Psoas muscle (tissue), 8 donors: ENCODE measurements around the gene FGGY. TPM values are rescaled to one million over a fixed set of nuclear protein-coding genes. Genes with fewer than 3 reads are reported as not detected.

ENCODE experiments used
- ATAC-seq, 4 donors: fragments of 200-7000 bp; cut with Tn5 transposase; one replicate each; pipeline ENCODE4 v1.9.1; 2020; ENCODE audit warnings: moderate library complexity in 3 of 4, mild to moderate bottlenecking in 2 of 4
- DNase-seq, 2 donors: peaks; one replicate each; pipeline ENCODE4 v3.0.0-alpha.2; 2020
- H3K27ac ChIP-seq: fragments of 200-600 bp; one replicate; pipeline ENCODE4 v1.8.0; 2022
- H3K27me3 ChIP-seq, 3 donors: fragments of 200-600 bp in 1 of 3; one replicate each; pipeline versions ENCODE4 v1.6.1 to v1.8.0; 2013 to 2022; ENCODE audit warnings: low read length in 2 of 3, mild to moderate bottlenecking in 2 of 3, moderate library complexity in 1 of 3; ENCODE audit not compliant: insufficient read depth in 3 of 3
- H3K36me3 ChIP-seq, 2 donors: fragments of 200-600 bp in 1 of 2; one replicate each; pipeline versions ENCODE4 v1.6.1 to v1.8.0; 2013 to 2022; ENCODE audit warnings: low read depth in 1 of 2, mild to moderate bottlenecking in 1 of 2, moderate library complexity in 1 of 2; ENCODE audit not compliant: insufficient read depth in 1 of 2
- H3K4me1 ChIP-seq: fragments of 200-600 bp; one replicate; pipeline ENCODE4 v1.8.0; 2022
- H3K4me3 ChIP-seq: fragments of 200-600 bp; one replicate; pipeline ENCODE4 v1.8.0; 2022; ENCODE audit warnings: mild to moderate bottlenecking
- H3K9me3 ChIP-seq: fragments of 200-600 bp; one replicate; pipeline ENCODE4 v1.8.0; 2022
- WGBS, 3 donors: extraction: QIAGEN DNeasy Blood & Tissue Kit; methylation state at CpG; one replicate each; pipeline versions ENCODE4 v1.1.6 to v1.1.7; 2013; 5-methylcytosine and 5-hydroxymethylcytosine counted together
- intact Hi-C, 2 donors: fragments of 100-400 bp; cut with DNase I; formaldehyde crosslinking; loops; one replicate each; pipeline versions ENCODE4 v1.11.0 to v1.14.2; 2022
- polyA plus RNA-seq, 3 donors: library from polyadenylated mRNA; stranded (reverse); fragments of 200-250 nt; gene quantifications; one replicate each; pipeline ENCODE4 v1.2.3, GENCODE V29; 2013
- total RNA-seq, 4 donors: library from RNA; stranded (reverse); fragmentation: NEBNext Ultra II Directional in 2 of 4; extraction: Animal tissue kit (Norgen Biotek cat#: 25700) in 2 of 4; gene quantifications; one replicate each; pipeline versions ENCODE4 v1.2.1 to v1.2.4, GENCODE V29; 2021 to 2023
- TF ChIP-seq, protein P1 (sequence below): fragments of 200-600 bp; IDR thresholded peaks from one replicate; pipeline ENCODE4 v1.8.0; 2022; ENCODE audit warnings: antibody characterized with exemption
- donor health status: healthy with polysubstance abuse.
- donor health status: DM: no; HTN: no; CAD: no; lungs with moderate emphysema.
- donor health status: Bipolar disorder and iron deficiency.
- donor health status: healthy.
- donor health status: DM: yes; HTN: yes; CAD: no.
- donor health status: DM: no; HTN: no; CAD: no.
- donor health status: DM: no; HTN: no; CAD: no.
- donor health status: DM: yes; HTN: yes; CAD: no.

FGGY gene
- total and polyA plus RNA-seq, 7 donors = 11.9 to 72.2 (median 46.5) TPM

DNA sequence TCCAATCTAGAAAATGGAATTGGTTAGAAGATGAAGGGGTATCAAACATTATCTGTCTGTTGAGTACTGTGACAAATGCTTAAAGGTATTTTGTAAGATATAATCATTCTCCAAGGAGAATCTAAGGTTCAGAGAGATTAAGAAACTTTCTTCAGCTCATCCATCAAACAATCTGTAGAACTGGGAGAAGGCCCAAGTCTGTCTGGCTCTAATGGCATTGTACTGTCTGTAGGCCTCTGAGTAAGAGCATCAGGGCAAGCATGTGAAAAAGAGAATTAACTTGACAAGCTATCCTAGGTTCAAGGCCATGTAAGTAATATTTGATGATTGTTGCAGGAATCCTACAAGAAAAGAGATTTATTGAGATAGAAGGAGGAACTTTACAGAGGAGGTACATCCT is 5.3 kb upstream of the FGGY start:
- Histone ChIP-seq H3K27me3 (no peaks in the 10 kb centered on the region), H3K27ac (peak overlapping the region; percentile 95), H3K9me3 (no peaks in the 10 kb centered on the region), H3K36me3 (no peaks in the 10 kb centered on the region), H3K4me3 (no peak overlapping the region), H3K4me1 (peaks cover 52% of the 10 kb centered on the region)
- TF ChIP-seq, protein P1, sequence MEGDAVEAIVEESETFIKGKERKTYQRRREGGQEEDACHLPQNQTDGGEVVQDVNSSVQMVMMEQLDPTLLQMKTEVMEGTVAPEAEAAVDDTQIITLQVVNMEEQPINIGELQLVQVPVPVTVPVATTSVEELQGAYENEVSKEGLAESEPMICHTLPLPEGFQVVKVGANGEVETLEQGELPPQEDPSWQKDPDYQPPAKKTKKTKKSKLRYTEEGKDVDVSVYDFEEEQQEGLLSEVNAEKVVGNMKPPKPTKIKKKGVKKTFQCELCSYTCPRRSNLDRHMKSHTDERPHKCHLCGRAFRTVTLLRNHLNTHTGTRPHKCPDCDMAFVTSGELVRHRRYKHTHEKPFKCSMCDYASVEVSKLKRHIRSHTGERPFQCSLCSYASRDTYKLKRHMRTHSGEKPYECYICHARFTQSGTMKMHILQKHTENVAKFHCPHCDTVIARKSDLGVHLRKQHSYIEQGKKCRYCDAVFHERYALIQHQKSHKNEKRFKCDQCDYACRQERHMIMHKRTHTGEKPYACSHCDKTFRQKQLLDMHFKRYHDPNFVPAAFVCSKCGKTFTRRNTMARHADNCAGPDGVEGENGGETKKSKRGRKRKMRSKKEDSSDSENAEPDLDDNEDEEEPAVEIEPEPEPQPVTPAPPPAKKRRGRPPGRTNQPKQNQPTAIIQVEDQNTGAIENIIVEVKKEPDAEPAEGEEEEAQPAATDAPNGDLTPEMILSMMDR = no peak
- DNase-seq (no peak), ATAC-seq (no peak)
- intact Hi-C loops = loop anchor here (5.0 to 10.0 kb wide), 5 partner anchors 89 to 397 kb away; no protein-coding TSS in a partner anchor

DNA sequence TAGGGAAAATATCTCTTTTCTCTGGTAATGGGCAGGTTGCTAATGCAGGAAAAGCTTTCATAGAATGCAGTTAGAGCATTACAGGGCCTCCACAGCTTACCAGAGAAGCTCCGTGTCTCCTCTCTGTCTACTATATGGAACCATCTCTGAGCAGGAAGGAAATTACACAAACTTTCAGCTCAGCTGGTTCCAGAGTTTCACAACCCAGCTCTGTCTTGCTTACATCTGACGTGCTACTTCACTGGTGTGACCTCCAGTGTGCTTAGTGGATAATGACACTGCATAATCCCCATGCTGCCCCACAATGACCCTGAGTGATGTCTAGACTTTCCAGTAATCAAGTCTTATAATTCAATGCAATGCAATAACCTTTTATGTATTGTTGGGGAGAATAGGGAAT is 4.3 kb upstream of the FGGY start:
- Histone ChIP-seq H3K36me3 (no peaks in the 10 kb centered on the region), H3K27me3 (no peaks in the 10 kb centered on the region), H3K4me3 (peak overlapping the region; percentile 2), H3K4me1 (peaks cover 53% of the 10 kb centered on the region), H3K9me3 (no peaks in the 10 kb centered on the region), H3K27ac (peak overlapping the region; percentile 95)
- TF ChIP-seq, protein P1 = no peak
- 5 to 18% (median 15%) methylated on average over 2 of the region's 2 CpGs for WGBS, 3 donors
- intact Hi-C loops = loop anchor here (5.0 to 10.0 kb wide), 5 partner anchors 90 to 398 kb away; no protein-coding TSS in a partner anchor
- peak; percentile 57 to 68 (median 64) for ATAC-seq
- peak; percentile 39 to 61 for DNase-seq

DNA sequence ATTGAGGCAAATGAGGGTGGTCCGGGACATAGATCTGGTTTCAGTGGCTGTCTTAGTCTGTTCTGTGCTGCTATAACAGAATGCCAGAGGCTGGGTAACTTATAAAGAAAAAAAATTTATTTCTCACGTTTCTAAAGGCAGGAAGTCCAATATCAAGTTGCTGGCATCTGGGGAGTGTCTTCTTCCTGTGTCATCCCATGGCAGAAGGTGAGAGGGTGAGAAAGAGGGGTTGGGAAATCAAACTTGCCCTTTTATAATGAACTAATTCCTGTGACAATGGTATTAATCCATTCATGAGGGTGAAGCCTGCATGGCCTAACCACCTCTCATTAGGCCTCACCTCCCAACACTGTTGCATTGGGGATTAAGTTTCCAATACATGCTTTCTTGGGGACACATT is 3.7 kb upstream of the FGGY start:
- intact Hi-C loops = loop anchor here (5.0 to 10.0 kb wide), 5 partner anchors 91 to 398 kb away; no protein-coding TSS in a partner anchor
- Histone ChIP-seq H3K36me3 (no peaks in the 10 kb centered on the region), H3K9me3 (no peaks in the 10 kb centered on the region), H3K4me3 (no peak overlapping the region), H3K4me1 (peaks cover 59% of the 10 kb centered on the region), H3K27me3 (no peaks in the 10 kb centered on the region), H3K27ac (peak overlapping the region; percentile 95)
- 50 to 63% (median 53%) methylated on average over 2 of the region's 2 CpGs for WGBS, 3 donors
- no peak for DNase-seq
- ATAC-seq = no peak
- TF ChIP-seq, protein P1 = no peak

DNA sequence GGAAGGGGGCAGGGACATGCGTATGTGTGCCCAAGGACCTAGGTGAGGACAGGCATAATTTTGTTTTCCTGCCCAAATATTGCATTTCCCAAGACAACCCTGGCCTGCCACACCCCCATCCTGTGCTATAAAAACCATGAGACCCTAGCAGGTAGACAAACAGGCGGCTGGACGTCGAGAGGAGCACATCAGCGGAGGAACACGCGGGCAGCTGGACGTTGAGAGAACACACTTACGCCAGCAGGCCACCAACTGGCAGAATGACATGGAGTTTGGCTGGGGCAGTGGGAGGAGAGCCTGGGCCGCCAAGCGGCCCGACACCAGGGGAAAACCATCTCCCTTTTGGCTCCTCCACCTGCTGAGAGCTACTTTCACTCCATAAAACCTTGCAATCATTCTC is 3.0 kb upstream of the FGGY start:
- H3K9me3 ChIP-seq = no peaks in the 10 kb centered on the region
- no peak for ATAC-seq
- intact Hi-C loops = loop anchor here (5.0 to 10.0 kb wide), 5 partner anchors 92 to 399 kb away; no protein-coding TSS in a partner anchor
- H3K36me3 ChIP-seq = no peaks in the 10 kb centered on the region
- DNase-seq = peak in 1 of 2 donors; percentile 12
- H3K27ac ChIP-seq = peak overlapping the region; percentile 95
- H3K4me1 ChIP-seq = peaks cover 66% of the 10 kb centered on the region
- no peak overlapping the region for H3K4me3 ChIP-seq
- WGBS, 3 donors = 70 to 94% (median 78%) methylated on average over 12 of the region's 12 CpGs
- H3K27me3 ChIP-seq = no peaks in the 10 kb centered on the region
- TF ChIP-seq, protein P1 = no peak

DNA sequence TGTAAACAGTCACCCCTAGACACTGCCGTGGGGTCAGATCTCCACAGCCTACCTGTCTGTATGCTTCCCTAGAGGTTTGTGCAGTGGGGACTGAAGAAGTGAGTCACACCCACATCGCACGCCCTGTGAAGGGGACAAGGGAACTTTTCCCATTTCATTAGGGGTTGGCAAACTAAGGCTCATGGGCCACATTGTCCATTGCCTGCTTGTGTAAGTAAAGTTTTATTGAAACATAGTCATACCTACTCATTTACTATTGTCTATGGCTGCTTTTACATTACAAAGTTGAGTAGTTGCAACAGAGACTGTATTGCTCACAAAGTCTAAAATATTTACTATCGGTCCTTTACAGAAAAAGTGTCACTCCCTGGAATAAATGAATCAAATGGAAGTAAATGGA is 2.5 kb upstream of the FGGY start:
- TF ChIP-seq, protein P1 = no peak

More for the DNA sequence above, 2.5 kb upstream of the FGGY start:
- intact Hi-C loops = loop anchor here (5.0 to 10.0 kb wide), 5 partner anchors 92 to 400 kb away; no protein-coding TSS in a partner anchor
- no peak for DNase-seq
- H3K4me1 ChIP-seq = peaks cover 67% of the 10 kb centered on the region
- no peak for ATAC-seq
- no peaks in the 10 kb centered on the region for H3K9me3 ChIP-seq
- no peaks in the 10 kb centered on the region for H3K36me3 ChIP-seq
- no peaks in the 10 kb centered on the region for H3K27me3 ChIP-seq
- 97 to 98% (median 97%) methylated on average over 4 of the region's 4 CpGs for WGBS, 3 donors
- H3K4me3 ChIP-seq = no peak overlapping the region
- peak overlapping the region; percentile 95 for H3K27ac ChIP-seq
